Stomach (tissue), 9 donors: ENCODE measurements around the gene DCLRE1C. TPM values are rescaled to one million over a fixed set of nuclear protein-coding genes. Genes with fewer than 3 reads are reported as not detected.
"Not testable (repeated sequence)": the region's sequence is repeated elsewhere in the genome, so short reads cannot be mapped to it uniquely, and the experiment has no call there.

Source experiments
- DNase-seq, 2 donors: peaks; one replicate each; pipeline versions ENCODE4 v3.0.0 to v3.0.0-alpha.2; 2013 to 2019
- H3K27ac ChIP-seq, 5 donors: fragments of 200-600 bp in 4 of 5; sonication (generic) in 4 of 5; one replicate each; pipeline ENCODE4 v1.5.1; 2013 to 2019; ENCODE audit warnings: mild to moderate bottlenecking in 1 of 5, moderate library complexity in 1 of 5
- H3K27me3 ChIP-seq, 3 donors: fragments of 200-600 bp; sonication (generic); one replicate each; pipeline ENCODE4 v1.5.1; 2017 to 2019; ENCODE audit warnings: mixed run types in 1 of 3
- H3K36me3 ChIP-seq, 4 donors: fragments of 200-600 bp; sonication (generic); 1 replicate in 3 of 4; 2 replicates in 1 of 4; pipeline ENCODE4 v1.5.1; 2016 to 2019
- H3K4me1 ChIP-seq, 4 donors: fragments of 200-600 bp; sonication (generic); one replicate each; pipeline ENCODE4 v1.5.1; 2016 to 2019
- H3K4me3 ChIP-seq, 4 donors: fragments of 200-600 bp; sonication (generic) in 3 of 4; one replicate each; pipeline ENCODE4 v1.5.1; 2016 to 2019; ENCODE audit warnings: mild to moderate bottlenecking in 1 of 4
- H3K9me3 ChIP-seq, 4 donors: fragments of 200-600 bp; sonication (generic); one replicate each; pipeline ENCODE4 v1.5.1; 2016 to 2019
- CTCF ChIP-seq, 7 experiments: fragments of 450-650 bp in 4 of 7; fragments of 200-600 bp in 3 of 7; sonication (generic) in 3 of 7; IDR thresholded peaks; one replicate each; pipeline ENCODE4 v1.5.1; 2016 to 2019; ENCODE audit warnings: antibody characterized with exemption in 7 of 7, control low read depth in 2 of 7, mild to moderate bottlenecking in 1 of 7
- EP300 ChIP-seq: sonication (generic); formaldehyde crosslinking; IDR thresholded peaks from one replicate; pipeline ENCODE4 v1.6.1; 2017; ENCODE audit warnings: antibody characterized with exemption
- POLR2A ChIP-seq, 4 donors: fragments of 450-650 bp; IDR thresholded peaks; one replicate each; pipeline ENCODE4 v1.6.1; 2016; ENCODE audit warnings: antibody characterized with exemption in 4 of 4, control low read depth in 2 of 4, mild to moderate bottlenecking in 1 of 4, moderate library complexity in 1 of 4
- POLR2AphosphoS5 ChIP-seq, 3 donors: sonication (generic); formaldehyde crosslinking; IDR thresholded peaks; one replicate each; pipeline ENCODE4 v1.6.1; 2016; ENCODE audit warnings: antibody characterized with exemption in 3 of 3
- WGBS, 5 donors: extraction: QIAGEN DNeasy Blood & Tissue Kit in 3 of 5; methylation state at CpG; one replicate each; pipeline versions ENCODE4 v1.1.5 to v1.1.7; 2013 to 2018; 5-methylcytosine and 5-hydroxymethylcytosine counted together
- intact Hi-C: fragments of 100-400 bp; cut with DNase I; formaldehyde crosslinking; loops from one replicate; pipeline ENCODE4 v1.15.1; 2023; ENCODE audit warnings: low total_unique reads
- polyA plus RNA-seq, 3 donors: library from polyadenylated mRNA; stranded (reverse); fragments of 200-250 nt; gene quantifications; one replicate each; pipeline ENCODE4 v1.2.3, GENCODE V29; 2013
- total RNA-seq, 5 donors: library from RNA; depleted of rRNA; stranded (reverse); fragments of >200 nt; gene quantifications; one replicate each; pipeline versions ENCODE4 v1.1.0 to v1.2.3, GENCODE V29; 2014 to 2016
- donor health status: healthy with polysubstance abuse.
- donor health status: Bipolar disorder and iron deficiency.
- donor health status: healthy.

Gene DCLRE1C
- total and polyA plus RNA-seq, 8 donors = 3.1 to 27.4 (median 7.7) TPM

- Histone ChIP-seq H3K27ac (peak overlapping the region in 1 of 5 donors; percentile 95), H3K27me3 (no peaks in the 10 kb centered on the region), H3K36me3 (peaks cover 0 to 6% (median 1%) of the 10 kb centered on the region in 4 donors), H3K9me3 (no peaks in the 10 kb centered on the region), H3K4me1 (peaks cover 4 to 31% (median 25%) of the 10 kb centered on the region in 4 donors), H3K4me3 (no peak overlapping the region)
- DNase-seq = no peak
- TF ChIP-seq POLR2A (IDR thresholded peaks at IDR 0.05) = no peak
- intact Hi-C loops = no loop called here
- 85 to 94% (median 91%) methylated on average over 9 of the region's 9 CpGs for WGBS, 5 donors
These were observed 77.1 kb downstream of the DCLRE1C start for GRCh38 chr10:14876764-14877163.

- intact Hi-C loops = no loop called here
- 94 to 96% (median 96%) methylated on average over 12 of the region's 12 CpGs for WGBS, 5 donors
- Histone ChIP-seq H3K36me3 (peaks cover 0 to 12% (median 5%) of the 10 kb centered on the region in 4 donors), H3K9me3 (no peaks in the 10 kb centered on the region), H3K27me3 (no peaks in the 10 kb centered on the region), H3K27ac (no peak overlapping the region), H3K4me3 (no peak overlapping the region), H3K4me1 (peaks cover 4 to 31% (median 25%) of the 10 kb centered on the region in 4 donors)
- DNase-seq = no peak
- TF ChIP-seq POLR2AphosphoS5 (IDR thresholded peaks at IDR 0.05) = no peak
- no peak for TF ChIP-seq CTCF (IDR thresholded peaks at IDR 0.05)
- TF ChIP-seq POLR2A (IDR thresholded peaks at IDR 0.05) = no peak
- no peak for TF ChIP-seq EP300
These were observed 78.0 kb downstream of the DCLRE1C start for GRCh38 chr10:14875941-14876340.

GRCh38 chr10:14873090-14873760 is 80.7 kb downstream of the DCLRE1C start:
- H3K4me1 ChIP-seq = peaks cover 0 to 16% (median 13%) of the 10 kb centered on the region in 4 donors
- no peak for TF ChIP-seq EP300
- TF ChIP-seq POLR2A (IDR thresholded peaks at IDR 0.05) = no peak
- no peak for TF ChIP-seq POLR2AphosphoS5 (IDR thresholded peaks at IDR 0.05)
- no peak for TF ChIP-seq CTCF (IDR thresholded peaks at IDR 0.05)
- H3K36me3 ChIP-seq = peaks cover 6 to 39% (median 31%) of the 10 kb centered on the region in 4 donors
- no peaks in the 10 kb centered on the region for H3K27me3 ChIP-seq
- WGBS, 5 donors = 51 to 69% (median 62%) methylated on average over 2 of the region's 2 CpGs
- no peak overlapping the region for H3K27ac ChIP-seq
- H3K4me3 ChIP-seq = no peak overlapping the region
- DNase-seq = no peak
- intact Hi-C loops = no loop called here
- H3K9me3 ChIP-seq = no peaks in the 10 kb centered on the region

- H3K9me3 ChIP-seq, H3K4me1 ChIP-seq, H3K27me3 ChIP-seq, H3K4me3 ChIP-seq, H3K27ac ChIP-seq, DNase-seq, intact Hi-C loops: not testable (repeated sequence)
- WGBS, 5 donors = 95 to 97% (median 96%) methylated on average over 3 of the region's 3 CpGs
- peaks cover 8 to 75% (median 58%) of the 10 kb centered on the region in 4 donors for H3K36me3 ChIP-seq
These were observed 89.0 kb downstream of the DCLRE1C start for GRCh38 chr10:14864871-14865270.

GRCh38 chr10:14864466-14864865 is 89.4 kb downstream of the DCLRE1C start:
- intact Hi-C loops, DNase-seq, H3K9me3 ChIP-seq, H3K4me3 ChIP-seq, H3K27ac ChIP-seq, H3K27me3 ChIP-seq: not testable (repeated sequence)
- Histone ChIP-seq H3K36me3 (peaks cover 6 to 71% (median 54%) of the 10 kb centered on the region in 4 donors), H3K4me1 (peaks cover 0 to 13% (median 2%) of the 10 kb centered on the region in 4 donors)
- 96 to 98% (median 98%) methylated on average over 6 of the region's 6 CpGs for WGBS, 5 donors

GRCh38 chr10:14860791-14861190 is 93.1 kb downstream of the DCLRE1C start:
- TF ChIP-seq POLR2AphosphoS5 (IDR thresholded peaks at IDR 0.05) (peak in 1 of 3 donors; percentile 29), CTCF (IDR thresholded peaks at IDR 0.05) (no peak)
- Histone ChIP-seq H3K27me3 (no peaks in the 10 kb centered on the region), H3K36me3 (peaks cover 2 to 65% (median 45%) of the 10 kb centered on the region in 4 donors), H3K4me3 (no peak overlapping the region), H3K9me3 (no peaks in the 10 kb centered on the region), H3K27ac (peak overlapping the region in 2 of 5 donors; percentile 27 to 28), H3K4me1 (peaks cover 0 to 15% (median 2%) of the 10 kb centered on the region in 4 donors)
- intact Hi-C loops = no loop called here
- DNase-seq = peak; percentile 56 to 58
- WGBS, 5 donors = 75 to 78% (median 78%) methylated on average over 1 of the region's 1 CpG
